GM21390 (cell line): ENCODE data around the gene SMYD3.
A peak's percentile ranks its signal among the peaks of the same experiment; 100 is the strongest.
"Not testable (repeated sequence)": the region's sequence is repeated elsewhere in the genome, so short reads cannot be mapped to it uniquely, and the experiment has no call there.

Source experiments
- ATAC-seq: cut with Tn5 transposase; IDR thresholded peaks from one replicate; pipeline ENCODE4 v1.9.1; 2021; ENCODE audit not compliant: unreplicated experiment

The SMYD3 gene

GRCh38 chr1:245971711-245972085, 535.4 kb downstream of the SMYD3 start:
- ATAC-seq = no peak

DNA sequence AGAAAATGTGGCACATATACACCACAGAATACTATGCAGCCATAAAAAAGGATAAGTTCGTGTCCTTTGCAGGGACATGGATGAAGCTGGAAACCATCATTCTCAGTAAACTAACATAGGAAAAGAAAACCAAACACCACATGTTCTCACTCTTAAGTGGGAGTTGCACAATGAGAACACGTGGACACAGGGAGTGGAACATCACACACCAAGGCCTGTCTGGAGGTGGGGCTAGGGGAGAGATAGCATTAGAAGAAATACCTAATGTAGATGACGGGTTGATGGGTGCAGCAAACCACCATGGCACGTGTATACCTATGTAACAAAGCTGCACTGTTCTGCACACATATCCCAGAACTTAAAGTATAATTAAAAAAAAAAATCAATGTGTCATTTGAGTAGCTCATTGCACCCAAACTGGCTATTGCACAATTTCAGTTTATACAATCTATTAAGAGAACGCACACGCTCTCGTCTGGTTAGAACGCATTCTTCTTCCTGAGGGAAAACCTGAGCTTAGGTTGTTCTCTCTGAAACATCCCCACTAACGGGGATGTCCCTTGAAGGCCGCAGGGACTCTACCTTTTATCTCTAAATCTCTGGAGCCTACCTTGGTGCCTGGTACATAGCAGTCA, 535.9 kb downstream of the SMYD3 start:
- ATAC-seq = not testable (repeated sequence)

DNA sequence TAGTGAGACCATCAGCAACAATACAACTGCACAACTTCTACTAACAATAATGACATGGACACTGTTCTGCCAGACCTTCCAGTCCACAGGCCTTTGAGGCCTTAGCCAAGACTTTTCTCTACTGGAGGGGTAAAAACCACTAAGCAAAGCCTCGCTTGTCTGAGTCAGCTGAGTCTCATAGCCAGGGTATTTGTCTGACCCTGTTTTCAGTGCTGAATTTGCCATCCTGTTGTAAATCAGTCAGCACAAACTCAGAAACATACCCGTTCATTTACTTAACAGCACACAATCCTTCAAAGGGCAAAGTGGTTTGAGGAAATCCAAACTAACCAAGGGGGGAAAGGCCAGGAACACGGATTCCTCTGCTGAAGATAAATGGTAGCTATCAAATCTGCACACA, 537.8 kb downstream of the SMYD3 start:
- ATAC-seq = no peak

DNA sequence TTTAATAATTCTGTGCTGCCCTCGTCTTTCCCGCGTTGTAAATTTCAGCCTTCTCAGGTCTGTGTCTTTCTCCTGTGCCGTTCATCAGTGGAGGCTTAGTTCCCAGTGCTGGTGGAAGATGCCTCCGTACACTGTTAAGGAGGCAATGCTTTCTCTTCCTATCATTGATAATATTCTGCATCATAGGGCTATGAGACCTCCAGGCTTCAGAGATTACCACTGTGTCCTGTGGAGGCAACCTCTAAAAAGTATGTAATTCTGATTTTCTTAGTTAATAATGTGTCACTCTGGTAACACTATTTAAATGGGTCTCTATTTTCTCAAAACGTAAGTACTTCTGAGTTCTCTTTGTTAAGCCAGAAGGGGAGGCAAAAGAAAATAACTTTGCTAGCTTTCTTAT, 538.3 kb downstream of the SMYD3 start:
- no peak for ATAC-seq

DNA sequence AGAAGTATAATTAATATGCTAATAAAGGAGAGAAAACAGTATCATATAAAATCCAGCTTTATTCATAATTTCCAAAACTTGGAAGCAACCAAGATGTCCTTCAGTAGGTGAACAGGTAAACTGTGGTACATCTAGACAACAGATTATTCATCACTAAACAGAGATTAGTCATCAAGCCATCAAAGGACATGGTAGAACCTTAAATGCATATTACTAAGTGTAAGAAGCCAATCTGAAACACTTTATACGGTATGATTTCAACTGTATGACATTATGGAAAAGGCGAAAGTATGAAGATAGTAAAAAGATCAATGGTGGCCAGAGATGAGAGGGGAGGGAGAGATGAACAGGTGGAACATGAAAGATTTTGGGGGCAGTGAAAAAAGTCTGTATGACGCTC, 541.7 kb downstream of the SMYD3 start:
- no peak for ATAC-seq

GRCh38 chr1:245963649-245964048, 543.4 kb downstream of the SMYD3 start:
- no peak for ATAC-seq

DNA sequence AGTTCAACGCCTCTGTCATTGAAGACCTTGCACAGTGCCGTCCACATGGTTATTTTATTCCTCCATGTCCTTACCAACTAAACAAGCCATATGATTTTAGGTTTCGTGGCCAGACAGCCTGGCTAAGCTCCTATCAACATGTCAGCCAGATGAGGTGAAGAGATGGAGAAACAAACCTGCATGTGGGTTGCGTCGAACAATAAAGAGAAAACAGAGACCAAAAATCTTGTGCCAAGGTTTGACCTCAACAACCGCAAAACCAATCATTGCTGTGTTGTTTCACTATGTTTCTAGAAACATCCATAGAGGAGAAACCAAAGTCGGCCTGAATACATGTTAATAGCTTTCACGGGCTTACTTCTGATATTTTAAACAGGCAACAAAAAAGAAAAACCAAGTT, 544.6 kb downstream of the SMYD3 start:
- no peak for ATAC-seq

GRCh38 chr1:245961137-245961540, 545.9 kb downstream of the SMYD3 start:
- no peak for ATAC-seq

DNA sequence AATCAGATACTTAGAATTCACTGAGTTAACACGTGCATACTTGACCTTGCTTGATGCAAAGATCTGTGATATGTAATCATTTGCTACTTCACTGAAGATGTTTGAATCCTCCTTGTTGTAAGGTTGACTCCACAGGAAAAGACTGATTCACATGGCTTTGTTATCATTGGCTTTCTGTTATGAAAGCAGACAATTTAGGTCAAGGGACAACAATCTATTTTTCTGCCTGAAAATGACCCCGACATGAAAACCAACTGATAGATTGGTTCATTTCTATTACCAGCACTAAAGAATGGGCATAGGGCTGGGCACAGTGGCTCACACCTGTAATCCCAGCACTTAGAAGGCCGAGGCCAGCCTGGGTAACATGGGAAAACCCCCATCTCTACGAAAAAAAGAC, 546.9 kb downstream of the SMYD3 start:
- ATAC-seq = no peak

GRCh38 chr1:245958016-245958415, 549.1 kb downstream of the SMYD3 start:
- ATAC-seq = no peak

GRCh38 chr1:245957427-245957826, 549.7 kb downstream of the SMYD3 start:
- no peak for ATAC-seq

GRCh38 chr1:245956225-245956624, 550.9 kb downstream of the SMYD3 start:
- no peak for ATAC-seq

DNA sequence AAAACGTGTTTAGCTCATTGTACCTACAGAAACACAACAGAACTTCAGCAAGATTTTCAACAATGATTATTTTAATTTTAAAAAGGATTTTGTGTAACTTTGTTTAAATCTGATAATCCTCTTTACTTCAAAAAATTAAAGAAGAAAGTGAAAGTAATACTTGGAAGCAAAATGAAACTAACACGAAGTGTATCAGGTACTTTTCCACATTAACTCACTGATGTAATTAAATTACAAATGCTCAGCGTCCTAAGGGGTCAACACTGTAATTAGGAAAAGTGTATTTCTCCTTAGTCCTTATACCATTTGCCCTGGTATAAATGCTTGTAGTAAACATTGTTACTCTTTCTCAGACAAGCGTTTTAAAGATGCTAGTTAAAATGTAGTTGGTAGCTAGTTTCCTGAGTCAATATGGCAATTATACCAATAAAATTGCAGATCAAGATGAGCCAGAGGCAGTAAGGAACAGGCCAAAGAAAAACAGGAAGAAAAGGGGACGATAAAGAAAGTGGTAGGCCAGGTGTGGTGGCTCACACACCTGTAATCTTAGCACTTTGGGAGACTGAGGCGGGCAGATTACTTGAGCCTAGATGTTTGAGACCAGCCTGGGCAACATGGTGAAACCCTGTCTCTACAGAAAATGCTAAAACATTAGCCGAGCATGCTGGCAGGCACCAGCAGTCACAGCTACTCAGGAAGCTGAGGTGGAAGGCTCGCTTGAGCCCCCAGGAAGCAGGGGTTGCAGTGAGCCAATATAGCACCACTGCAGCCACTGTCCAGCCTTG, 553.0 kb downstream of the SMYD3 start:
- ATAC-seq = peak; percentile 48

- ATAC-seq = no peak
Observed at GRCh38 chr1:245952383-245953026, 554.6 kb downstream of the SMYD3 start.

DNA sequence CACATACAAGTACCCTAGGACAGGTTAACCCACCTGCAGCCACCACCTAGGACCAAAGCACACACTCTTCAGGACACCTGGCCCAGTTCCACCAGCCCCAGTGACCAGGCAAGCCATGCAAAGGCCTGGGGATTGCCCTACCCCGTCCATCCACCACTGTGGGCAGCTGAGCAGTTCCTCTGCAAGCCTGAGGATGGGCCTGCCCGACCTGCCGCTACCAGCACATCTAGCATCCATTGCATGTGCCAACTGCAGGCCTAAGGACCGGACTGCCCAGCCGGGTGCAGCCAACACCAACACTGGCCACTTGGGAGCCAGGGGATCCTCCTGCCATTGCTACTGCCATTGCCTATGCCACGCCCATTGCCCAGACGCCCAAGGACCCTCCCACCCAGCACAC, 558.3 kb downstream of the SMYD3 start:
- ATAC-seq = no peak

DNA sequence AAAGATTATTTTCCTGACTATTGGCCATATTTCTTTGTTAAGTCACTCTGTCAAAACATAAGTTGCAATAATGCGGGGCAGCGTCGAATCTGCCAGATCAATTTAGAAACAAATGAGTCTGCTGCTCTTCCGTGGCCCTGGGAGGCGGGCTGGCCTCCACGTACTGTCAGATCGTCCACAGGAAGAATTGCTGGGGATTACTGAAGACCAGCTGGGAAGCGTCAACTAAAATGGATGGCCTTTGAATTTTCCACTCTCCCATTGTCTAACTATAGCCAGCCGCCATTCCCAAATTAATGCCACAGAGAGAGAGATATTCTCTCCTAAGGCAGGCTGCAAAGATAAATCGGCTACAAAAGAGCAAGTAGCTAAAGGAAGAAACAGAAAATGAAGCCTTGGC, 560.2 kb downstream of the SMYD3 start:
- ATAC-seq = no peak

- ATAC-seq = not testable (repeated sequence)
Observed at GRCh38 chr1:245945136-245945535, 561.9 kb downstream of the SMYD3 start.

DNA sequence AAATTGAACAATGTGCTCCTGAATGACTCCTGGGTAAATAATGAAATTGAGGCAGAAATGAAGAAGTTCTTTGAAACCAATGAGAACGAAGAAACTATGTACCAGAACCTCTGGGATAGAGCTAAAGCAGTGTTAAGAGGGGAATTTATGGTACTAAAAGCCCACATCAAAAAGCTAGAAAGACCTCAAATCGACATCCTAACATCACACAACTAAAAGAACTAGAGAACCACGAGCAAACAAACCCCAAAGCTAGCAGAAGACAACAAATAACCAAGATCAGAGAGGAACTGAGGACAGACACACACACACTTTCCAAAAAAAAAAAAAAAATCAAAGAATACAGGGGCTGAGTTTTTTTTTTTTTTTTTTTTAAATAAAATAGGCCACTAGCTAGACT, 564.2 kb downstream of the SMYD3 start:
- no peak for ATAC-seq

DNA sequence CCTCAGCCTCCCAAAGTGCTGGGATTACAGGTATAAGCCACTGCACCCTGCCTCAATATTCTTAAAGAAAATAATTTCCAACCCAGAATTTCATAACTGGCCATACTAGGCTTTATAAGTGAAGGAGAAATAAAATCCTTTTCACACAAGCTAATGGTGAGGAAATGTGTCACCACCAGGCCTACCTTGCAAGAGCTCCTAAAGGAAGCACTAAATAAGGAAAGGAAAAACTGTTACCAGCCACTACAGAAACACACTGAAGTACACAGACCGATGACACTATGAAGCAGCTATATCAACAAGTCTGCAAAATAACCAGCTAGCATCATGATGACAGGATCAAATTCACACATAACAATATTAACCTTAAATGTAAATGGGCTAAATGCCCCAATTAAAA, 565.3 kb downstream of the SMYD3 start:
- not testable (repeated sequence) for ATAC-seq

DNA sequence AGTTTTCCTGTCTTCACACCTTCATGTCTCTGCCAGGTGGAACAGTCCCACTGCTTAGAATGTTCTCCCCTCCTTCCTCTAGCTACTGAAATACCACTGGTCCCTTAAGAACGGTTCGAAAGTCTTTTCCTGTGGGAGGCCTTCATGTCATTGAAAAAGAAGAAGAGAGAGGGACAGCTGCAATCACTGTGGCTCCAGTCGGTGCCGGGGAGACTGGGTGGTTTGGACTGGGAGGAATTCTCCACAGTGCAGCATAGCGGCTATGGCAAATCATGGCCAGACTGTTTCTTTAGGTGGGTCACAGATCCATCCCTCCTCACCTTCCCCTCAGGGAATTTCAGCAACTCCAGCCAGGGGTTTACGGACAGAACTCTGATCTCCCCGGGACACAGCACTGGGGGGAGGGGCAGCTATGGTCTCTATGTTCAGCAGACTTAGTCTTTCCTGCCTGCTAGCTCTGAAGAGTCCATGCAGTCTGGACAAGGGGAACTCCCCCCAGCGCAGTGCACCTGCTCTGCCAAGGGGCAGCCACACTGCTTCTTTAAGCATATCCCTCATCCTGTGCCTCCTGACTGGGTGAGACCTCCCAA, 567.2 kb downstream of the SMYD3 start:
- no peak for ATAC-seq

- no peak for ATAC-seq
Observed at GRCh38 chr1:245938046-245938435, 569.0 kb downstream of the SMYD3 start.
